ENCODE data around the gene CDC5L. TPM values are rescaled to one million over a fixed set of nuclear protein-coding genes. Genes with fewer than 3 reads are reported as not detected.

Gene CDC5L
- total and polyA plus RNA-seq, 2 experiments from 2014 or later, result 15.9 to 20.4 TPM

DNA sequence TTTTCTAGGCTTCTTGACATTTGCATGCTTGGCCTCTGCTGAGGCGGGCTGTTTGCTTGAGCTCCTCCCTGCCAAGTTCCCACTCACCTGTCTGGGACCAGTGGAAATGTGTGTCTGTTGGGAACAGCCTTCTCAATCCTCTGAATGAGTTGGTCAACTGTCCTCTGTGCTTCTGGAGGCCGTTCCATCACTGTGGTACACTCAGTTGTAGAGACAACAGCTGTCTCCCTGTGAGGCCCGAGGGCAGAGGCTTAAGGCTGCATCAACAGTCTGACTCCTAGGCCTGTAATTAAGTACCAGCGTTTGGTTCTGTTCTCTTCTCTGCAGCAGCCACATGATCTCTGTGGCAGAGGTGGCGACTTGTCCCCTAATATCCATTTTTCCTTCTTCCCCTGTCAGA lies 110.9 kb downstream of the CDC5L start:
- H3K27me3 ChIP-seq (replicated peaks; ENCODE audit: insufficient read depth), result 0 out of 2 replicates have a peak, but pooled peaks cover 6% of the 10 kb centered on the region
- no peaks in the 10 kb centered on the region for H3K9me2 ChIP-seq (ENCODE audit: insufficient read depth)
- TF ChIP-seq EZH2phosphoT487 (IDR thresholded peaks at IDR 0.05; ENCODE audit: insufficient read depth, low read depth), result no peak
- TF ChIP-seq EZH2 (IDR thresholded peaks at IDR 0.05; ENCODE audit: insufficient read depth, poor library complexity, severe bottlenecking), result no peak
- H3F3A ChIP-seq (ENCODE audit: insufficient read depth), result peaks cover 5% of the 10 kb centered on the region; the same call in 1 of the 2 replicates
- no peak for DNase-seq
- H3K9ac ChIP-seq, result no peak overlapping the region
- no peaks in the 10 kb centered on the region for H4K20me1 ChIP-seq (ENCODE audit: insufficient read depth)
- in situ Hi-C loops (cut with MboI), result loop anchor here (25.0 kb wide), 2 partner anchors 1214 to 1414 kb away; no protein-coding TSS in a partner anchor
- WGBS, 2 experiments (ENCODE audit: low coverage in 1 of 2, low lambda C conversion rate in 2 of 2, missing lambda C conversion rate in 2 of 2), result 70 to 73% methylated on average over 5 of the region's 5 CpGs
- H3K4me3 ChIP-seq, result no peak overlapping the region
- peaks cover 13% of the 10 kb centered on the region for H3K4me1 ChIP-seq (ENCODE audit: insufficient read depth)
- H3K9me3 ChIP-seq (ENCODE audit: low read depth), result no peaks in the 10 kb centered on the region
- no peaks in the 10 kb centered on the region for H3K36me3 ChIP-seq (ENCODE audit: low read depth)
- H3K4me2 ChIP-seq (ENCODE audit: unreplicated experiment), result no peak overlapping the region
- no peak overlapping the region for H3K27ac ChIP-seq
- H2AFZ ChIP-seq, result no peak overlapping the region
- no peaks in the 10 kb centered on the region for H3K79me2 ChIP-seq (ENCODE audit: insufficient read depth)

- 77 to 79% methylated on average over 5 of the region's 5 CpGs for WGBS, 2 experiments (ENCODE audit: low coverage in 1 of 2, low lambda C conversion rate in 2 of 2, missing lambda C conversion rate in 2 of 2)
- H3K27me3 ChIP-seq (replicated peaks; ENCODE audit: insufficient read depth), result 0 out of 2 replicates have a peak, but pooled peaks cover 6% of the 10 kb centered on the region
- no peak overlapping the region for H2AFZ ChIP-seq
- no peaks in the 10 kb centered on the region for H3K36me3 ChIP-seq (ENCODE audit: low read depth)
- peaks cover 1% of the 10 kb centered on the region for H3K4me1 ChIP-seq (ENCODE audit: insufficient read depth)
- no peaks in the 10 kb centered on the region for H3K79me2 ChIP-seq (ENCODE audit: insufficient read depth)
- H3K27ac ChIP-seq, result no peak overlapping the region
- H3K9me3 ChIP-seq (ENCODE audit: low read depth), result no peaks in the 10 kb centered on the region
- TF ChIP-seq EZH2phosphoT487 (IDR thresholded peaks at IDR 0.05; ENCODE audit: insufficient read depth, low read depth), result no peak
- TF ChIP-seq EZH2 (IDR thresholded peaks at IDR 0.05; ENCODE audit: insufficient read depth, poor library complexity, severe bottlenecking), result no peak
- in situ Hi-C loops (cut with MboI), result loop anchor here (25.0 kb wide), 2 partner anchors 1213 to 1413 kb away; no protein-coding TSS in a partner anchor
- H4K20me1 ChIP-seq (ENCODE audit: insufficient read depth), result no peaks in the 10 kb centered on the region
- no peak overlapping the region for H3K4me2 ChIP-seq (ENCODE audit: unreplicated experiment)
- H3K4me3 ChIP-seq, result no peak overlapping the region
- no peaks in the 10 kb centered on the region for H3K9me2 ChIP-seq (ENCODE audit: insufficient read depth)
- H3F3A ChIP-seq (ENCODE audit: insufficient read depth), result no peaks in the 10 kb centered on the region
- DNase-seq, result no peak
- H3K9ac ChIP-seq, result no peak overlapping the region
Measured at GRCh38 chr6:44499609-44500008, 112.1 kb downstream of the CDC5L start.

Small RNA genes within 50 kb of the gene (microRNA-seq; reads per million reads assigned to microRNA genes)
- gene MIR4642 (ENCODE audit: borderline number of aligned reads), result not detected

Small RNA genes within 50 kb of the gene (small RNA-seq; reads per million reads assigned to genes)
- not detected for gene MIR4642 (ENCODE audit: low read depth, low replicate concordance)

Other genes with a start within 250 kb of the CDC5L start
- under 0.01 TPM in 1 of 2 replicates, not detected in the other for gene CAPN11, start 228.9 kb upstream of the CDC5L start, total RNA-seq (2014; rRNA removed; shearing (Covaris generic))
- not detected in 2 replicates for gene CAPN11, start 228.9 kb upstream of the CDC5L start, polyA plus RNA-seq (2016; fragmentation: Nextera tagmentation; extraction: Ambion mirVana)
- not detected in 2 replicates for gene MYMX, start 170.8 kb upstream of the CDC5L start, total RNA-seq (2014; rRNA removed; shearing (Covaris generic))
- gene MYMX, start 170.8 kb upstream of the CDC5L start, polyA plus RNA-seq (2016; fragmentation: Nextera tagmentation; extraction: Ambion mirVana), result not detected in 2 replicates
- gene SLC29A1, start 164.1 kb upstream of the CDC5L start, total RNA-seq (2014; rRNA removed; shearing (Covaris generic)), result 12.2 and 17.1 TPM in 2 replicates
- gene SLC29A1, start 164.1 kb upstream of the CDC5L start, polyA plus RNA-seq (2016; fragmentation: Nextera tagmentation; extraction: Ambion mirVana), result 18.4 and 19.2 TPM in 2 replicates
- 686 and 732 TPM in 2 replicates for gene HSP90AB1, start 140.6 kb upstream of the CDC5L start, total RNA-seq (2014; rRNA removed; shearing (Covaris generic))
- 392 and 395 TPM in 2 replicates for gene HSP90AB1, start 140.6 kb upstream of the CDC5L start, polyA plus RNA-seq (2016; fragmentation: Nextera tagmentation; extraction: Ambion mirVana)
- gene SLC35B2, start 130.2 kb upstream of the CDC5L start, total RNA-seq (2014; rRNA removed; shearing (Covaris generic)), result 106 and 114 TPM in 2 replicates
- 101 and 103 TPM in 2 replicates for gene SLC35B2, start 130.2 kb upstream of the CDC5L start, polyA plus RNA-seq (2016; fragmentation: Nextera tagmentation; extraction: Ambion mirVana)
- 2.3 and 6.3 TPM in 2 replicates for gene NFKBIE, start 122.2 kb upstream of the CDC5L start, total RNA-seq (2014; rRNA removed; shearing (Covaris generic))
- 3.5 and 4.5 TPM in 2 replicates for gene NFKBIE, start 122.2 kb upstream of the CDC5L start, polyA plus RNA-seq (2016; fragmentation: Nextera tagmentation; extraction: Ambion mirVana)
- not detected in 2 replicates for gene TMEM151B, start 117.3 kb upstream of the CDC5L start, total RNA-seq (2014; rRNA removed; shearing (Covaris generic))
- gene TMEM151B, start 117.3 kb upstream of the CDC5L start, polyA plus RNA-seq (2016; fragmentation: Nextera tagmentation; extraction: Ambion mirVana), result not detected in 2 replicates
- 14.4 and 14.7 TPM in 2 replicates for gene AARS2, start 74.4 kb upstream of the CDC5L start, total RNA-seq (2014; rRNA removed; shearing (Covaris generic))
- 5.3 and 6.0 TPM in 2 replicates for gene AARS2, start 74.4 kb upstream of the CDC5L start, polyA plus RNA-seq (2016; fragmentation: Nextera tagmentation; extraction: Ambion mirVana)
- gene SPATS1, start 45.1 kb upstream of the CDC5L start, total RNA-seq (2014; rRNA removed; shearing (Covaris generic)), result not detected in 2 replicates
- gene SPATS1, start 45.1 kb upstream of the CDC5L start, polyA plus RNA-seq (2016; fragmentation: Nextera tagmentation; extraction: Ambion mirVana), result not detected in 2 replicates

All from GM23248 (cell line).